ENCODE data around the gene RTN4RL1. TPM values are rescaled to one million over a fixed set of nuclear protein-coding genes. Genes with fewer than 3 reads are reported as not detected.

RTN4RL1 gene
- polyA plus RNA-seq, 1 donor from 2014 or later: 0.44 TPM

DNA sequence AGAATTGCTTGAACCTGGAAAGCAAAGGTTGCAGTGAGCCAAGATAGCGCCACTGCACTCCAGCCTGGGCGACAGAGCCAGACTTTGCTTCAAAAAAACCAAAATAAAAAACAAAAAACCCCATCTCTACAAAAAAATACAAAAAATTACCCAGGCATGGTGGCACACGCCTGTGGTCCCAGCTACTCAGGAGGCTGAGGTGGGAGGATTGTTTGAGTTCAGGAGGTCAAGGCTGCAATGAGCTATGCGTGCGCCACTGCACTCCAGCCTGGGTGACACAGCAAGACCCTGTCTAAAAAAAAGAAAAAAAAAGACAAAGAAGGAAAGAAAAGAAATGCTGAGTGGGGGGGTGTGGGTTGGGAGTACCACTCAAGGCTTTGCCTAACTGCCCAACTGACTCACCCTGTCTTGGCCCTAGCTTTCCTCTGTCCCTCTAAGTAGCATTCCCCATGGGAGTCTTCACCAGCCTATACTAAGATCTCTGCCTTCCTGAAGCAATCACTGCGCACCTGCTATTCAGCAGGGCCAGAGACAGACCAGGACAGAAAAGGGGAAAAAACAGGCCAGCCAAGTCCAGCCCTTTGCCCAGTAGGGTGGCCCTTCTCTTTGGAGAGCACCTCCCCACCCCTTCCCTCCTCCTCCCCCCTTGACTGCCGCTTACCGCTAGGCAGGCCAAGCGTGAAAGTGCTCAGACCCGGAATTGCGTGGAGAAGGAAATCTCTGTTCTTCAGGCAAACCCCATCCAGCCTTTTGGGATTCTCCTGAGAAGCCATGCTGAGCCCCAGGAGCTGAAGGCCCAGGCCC, 45.8 kb downstream of the RTN4RL1 start:
- Mint-ChIP-seq H3K27ac (no peak overlapping the region), H3K9me3 (no peaks in the 10 kb centered on the region), H3K4me1 (peaks cover 0 to 4% (median 0%) of the 10 kb centered on the region in 3 donors), H3K36me3 (no peaks in the 10 kb centered on the region), H3K27me3 (peaks cover 30% of the 10 kb centered on the region), H3K4me3 (no peak overlapping the region)

DNA sequence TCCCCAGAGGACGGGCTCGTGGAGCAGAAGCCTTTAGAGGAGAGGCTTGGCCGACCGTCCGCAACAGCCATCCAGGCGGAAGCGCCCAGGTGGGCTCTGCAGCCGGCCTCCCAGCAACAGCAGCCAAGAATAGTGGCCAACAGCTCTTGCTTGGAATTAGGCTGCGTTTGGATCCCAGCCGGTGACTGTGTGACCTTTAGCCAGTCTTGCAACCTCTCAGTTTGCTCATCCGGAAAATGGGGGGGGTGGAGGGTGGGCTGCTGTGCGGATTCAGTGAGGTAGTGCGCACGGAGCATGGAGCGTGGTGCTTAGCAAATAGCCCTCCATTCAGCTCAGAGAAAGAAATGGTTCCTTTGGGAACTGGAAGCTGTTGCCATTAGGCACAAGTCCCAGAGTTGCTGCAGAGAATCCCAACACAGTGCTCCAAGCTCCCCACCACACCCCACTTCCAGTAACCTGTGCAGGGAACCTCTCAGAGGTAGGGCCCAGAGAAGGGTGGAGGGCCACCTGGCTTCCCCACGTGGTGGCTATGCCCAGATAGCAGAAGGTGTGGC, 46.7 kb downstream of the RTN4RL1 start:
- Mint-ChIP-seq H3K4me1 (peaks cover 0 to 4% (median 0%) of the 10 kb centered on the region in 3 donors), H3K36me3 (no peaks in the 10 kb centered on the region), H3K9me3 (no peaks in the 10 kb centered on the region), H3K4me3 (no peak overlapping the region), H3K27me3 (peaks cover 35% of the 10 kb centered on the region), H3K27ac (no peak overlapping the region)

DNA sequence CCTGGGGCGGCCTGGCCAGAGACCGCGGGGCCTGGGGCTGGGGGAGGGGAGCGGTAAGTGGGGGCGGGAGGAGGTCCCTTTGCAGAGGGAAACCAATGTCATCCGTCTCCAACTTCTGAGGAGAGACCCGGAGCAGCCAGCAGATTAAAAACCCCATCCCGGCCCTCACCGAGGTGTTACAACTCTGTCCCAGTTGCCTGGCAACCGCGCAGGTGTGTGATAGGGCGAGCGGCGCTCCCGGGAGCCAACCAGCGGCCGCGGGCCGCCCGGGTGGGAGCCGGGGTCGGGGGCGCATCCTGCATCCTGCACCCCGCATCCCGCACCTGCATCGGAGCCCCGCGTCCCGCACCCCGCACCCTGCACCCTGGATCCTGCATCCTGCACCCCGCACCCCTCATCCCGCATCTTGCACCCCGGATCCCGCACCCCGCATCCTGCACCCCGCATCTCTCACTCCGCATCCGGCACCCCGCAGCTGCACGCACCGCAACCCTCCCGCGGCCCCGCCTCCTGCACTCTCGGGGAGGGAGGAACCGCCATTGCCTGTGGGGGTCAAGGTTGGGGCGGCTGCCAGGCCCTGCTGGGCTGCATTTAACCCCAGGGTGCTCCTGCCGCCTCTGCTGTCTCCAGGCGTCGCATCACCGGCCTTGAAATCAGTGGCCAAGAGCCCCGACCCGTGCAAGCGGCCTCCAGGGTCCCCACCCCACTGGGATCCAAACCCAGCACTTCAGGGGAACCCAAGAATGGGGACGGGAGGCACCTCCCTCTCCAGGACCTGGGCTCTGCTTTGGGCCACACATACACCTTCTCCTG, 47.3 kb downstream of the RTN4RL1 start:
- Mint-ChIP-seq H3K4me1 (peaks cover 0 to 4% (median 0%) of the 10 kb centered on the region in 3 donors), H3K9me3 (no peaks in the 10 kb centered on the region), H3K27me3 (peaks cover 34% of the 10 kb centered on the region), H3K27ac (no peak overlapping the region), H3K4me3 (no peak overlapping the region), H3K36me3 (no peaks in the 10 kb centered on the region)

DNA sequence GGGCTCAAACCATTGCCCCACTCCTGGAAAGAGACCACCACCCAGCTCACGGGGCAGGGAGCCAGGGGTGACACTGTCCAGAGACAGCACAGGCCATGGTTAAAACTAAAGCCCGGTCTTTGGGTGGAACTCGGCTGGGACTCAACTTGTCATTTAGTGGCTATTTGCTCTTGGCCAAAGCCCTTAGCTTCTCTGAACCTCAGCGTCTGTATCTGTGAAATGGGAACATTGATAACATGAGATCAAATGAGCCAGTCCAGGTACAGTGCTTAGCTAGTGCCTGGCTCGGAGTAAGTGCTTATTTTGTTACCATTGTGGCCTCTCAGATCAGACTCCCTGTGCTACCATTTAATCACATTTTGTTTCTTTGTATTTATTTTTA, 48.5 kb downstream of the RTN4RL1 start:
- Mint-ChIP-seq H3K27me3 (peaks cover 32% of the 10 kb centered on the region), H3K4me3 (no peak overlapping the region), H3K9me3 (no peaks in the 10 kb centered on the region), H3K27ac (no peak overlapping the region), H3K36me3 (no peaks in the 10 kb centered on the region), H3K4me1 (peaks cover 0 to 4% (median 0%) of the 10 kb centered on the region in 3 donors)

DNA sequence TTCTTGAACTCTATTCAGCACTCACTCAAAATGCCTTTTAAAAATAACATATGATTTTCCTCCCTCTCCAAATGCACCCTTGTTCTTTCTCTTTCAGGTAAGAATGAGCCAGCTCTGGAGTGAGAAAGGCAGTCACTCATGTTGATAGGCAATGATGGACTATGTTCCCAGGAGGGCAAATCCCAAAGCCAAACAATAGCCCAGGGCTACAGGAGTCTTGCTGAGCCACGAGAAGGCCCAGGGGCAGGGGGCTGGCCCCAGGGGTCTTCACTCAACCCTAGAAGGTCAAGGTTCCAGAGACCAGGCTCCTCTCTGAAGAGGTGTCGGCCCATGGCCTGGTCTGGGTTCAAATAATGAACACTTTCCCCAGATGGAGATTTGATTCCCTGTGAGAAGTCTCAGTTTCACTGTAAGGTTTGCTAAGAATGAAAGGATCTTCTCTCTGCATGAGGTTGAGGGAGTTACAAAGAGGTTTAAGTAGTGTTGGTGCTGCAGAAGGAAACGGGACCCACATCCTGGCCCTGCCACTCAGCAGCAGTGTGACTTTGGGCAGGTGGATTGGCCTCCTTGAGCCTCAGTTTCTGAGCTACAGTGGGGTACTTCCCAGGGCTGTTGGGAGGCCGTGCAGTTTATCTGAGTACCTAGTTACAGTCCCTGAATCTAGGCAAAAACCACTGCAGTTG, 49.0 kb downstream of the RTN4RL1 start:
- Mint-ChIP-seq H3K4me3 (no peak overlapping the region), H3K4me1 (peaks cover 0 to 4% (median 0%) of the 10 kb centered on the region in 3 donors), H3K27ac (no peak overlapping the region), H3K9me3 (no peaks in the 10 kb centered on the region), H3K27me3 (peaks cover 32% of the 10 kb centered on the region), H3K36me3 (no peaks in the 10 kb centered on the region)

DNA sequence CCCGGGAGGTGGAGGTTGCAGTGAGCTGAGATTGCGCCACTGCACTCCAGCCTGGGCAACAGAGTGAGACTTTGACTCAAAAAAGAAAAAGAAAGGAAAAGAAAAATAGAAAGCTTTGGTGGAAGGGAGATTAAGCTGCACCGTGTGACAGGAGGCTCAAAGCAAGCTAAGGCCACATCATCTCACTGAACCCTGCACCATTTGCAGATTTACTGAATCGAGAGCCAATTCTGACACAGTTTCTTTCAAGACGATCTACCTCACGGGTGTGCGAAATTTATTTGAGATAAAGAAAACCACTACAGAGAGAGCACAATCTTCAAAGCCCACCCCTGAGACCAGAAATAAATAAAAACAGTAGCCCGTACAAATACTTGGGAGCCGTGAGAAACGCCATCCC, 49.6 kb downstream of the RTN4RL1 start:
- no peaks in the 10 kb centered on the region for H3K36me3 Mint-ChIP-seq
- H3K27me3 Mint-ChIP-seq: peaks cover 38% of the 10 kb centered on the region
- H3K4me3 Mint-ChIP-seq: no peak overlapping the region
- H3K27ac Mint-ChIP-seq: no peak overlapping the region
- H3K9me3 Mint-ChIP-seq: no peaks in the 10 kb centered on the region
- peaks cover 0 to 4% (median 0%) of the 10 kb centered on the region in 3 donors for H3K4me1 Mint-ChIP-seq

DNA sequence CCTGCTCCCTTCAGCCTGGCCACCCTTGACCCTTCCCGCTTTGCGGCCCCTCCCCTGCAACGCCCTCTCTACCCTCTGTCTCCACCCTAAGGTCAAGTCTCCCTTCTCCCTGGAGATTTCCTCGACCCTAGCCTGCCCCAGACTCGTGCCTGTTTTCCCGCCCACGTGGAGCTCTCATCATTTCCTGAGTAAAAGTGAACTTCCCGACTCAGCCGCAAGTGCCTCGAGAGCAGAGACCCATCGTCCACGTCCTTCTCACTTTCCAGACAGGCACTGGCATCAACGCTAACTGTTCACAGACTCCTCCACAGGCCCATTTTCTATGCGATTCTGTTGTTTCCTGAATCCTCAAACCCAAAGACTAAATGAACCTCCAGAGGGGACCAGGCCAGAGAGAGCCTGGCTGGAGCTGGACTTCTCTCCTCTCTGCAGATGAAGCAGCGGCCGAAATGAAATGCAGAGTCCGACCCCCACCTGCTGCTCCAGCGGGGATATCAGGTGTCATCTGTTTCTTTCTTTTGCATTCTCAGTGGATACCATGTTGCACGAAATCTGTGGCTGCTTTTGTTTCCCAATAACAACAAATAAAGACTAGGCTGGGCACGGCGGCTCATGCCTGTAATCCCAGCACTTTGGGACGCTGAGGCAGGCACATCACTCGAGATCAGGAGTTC, 52.5 kb downstream of the RTN4RL1 start:
- Mint-ChIP-seq H3K27ac (no peak overlapping the region), H3K4me1 (peaks cover 0 to 4% (median 0%) of the 10 kb centered on the region in 3 donors), H3K9me3 (no peaks in the 10 kb centered on the region), H3K4me3 (no peak overlapping the region), H3K36me3 (no peaks in the 10 kb centered on the region), H3K27me3 (peaks cover 49% of the 10 kb centered on the region)

DNA sequence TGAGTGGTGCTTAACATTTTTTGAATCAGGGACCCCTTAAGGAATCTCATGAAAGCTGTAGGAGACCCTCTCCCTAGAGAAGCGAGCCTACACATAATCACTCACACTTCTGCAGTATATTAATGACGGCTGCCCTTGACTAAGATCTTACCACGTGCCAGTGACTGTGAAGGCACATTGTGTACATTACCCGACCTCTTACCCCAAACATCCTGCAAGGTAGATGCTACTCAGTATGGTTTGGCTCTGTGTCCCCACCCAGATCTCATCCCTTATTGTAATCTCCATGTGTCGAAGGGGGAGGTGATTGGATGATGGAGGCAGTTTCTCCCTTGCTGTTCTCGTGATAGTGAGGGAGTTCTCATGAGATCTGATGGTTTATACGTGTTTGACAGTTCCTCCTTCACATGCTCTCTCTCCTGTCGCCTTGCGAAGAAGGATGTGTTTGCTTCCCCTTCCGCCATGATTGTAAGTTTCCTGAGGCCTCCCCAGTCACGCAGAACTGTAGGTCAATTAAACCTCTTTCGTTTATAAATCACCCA, 54.2 kb downstream of the RTN4RL1 start:
- H3K27me3 Mint-ChIP-seq: peaks cover 46% of the 10 kb centered on the region

DNA sequence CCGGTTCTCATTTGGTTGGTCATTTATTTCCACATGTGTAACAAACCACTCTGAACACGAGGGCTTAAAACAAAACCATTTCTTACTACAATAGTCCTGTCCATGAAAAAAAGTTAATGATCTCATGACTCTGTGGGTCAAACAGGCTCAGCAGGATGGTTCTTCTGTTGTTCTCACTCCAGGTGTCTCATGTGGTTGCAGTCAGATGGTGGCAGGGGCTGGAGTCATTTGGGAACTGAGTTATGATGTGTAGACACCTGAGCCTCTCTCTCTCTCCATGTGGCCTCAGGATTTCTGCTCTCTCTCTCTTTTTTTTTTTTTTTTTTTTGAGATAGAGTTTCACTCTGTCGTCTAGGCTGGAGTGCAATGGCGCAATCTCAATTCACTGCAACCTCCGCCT, 55.4 kb downstream of the RTN4RL1 start:
- no peaks in the 10 kb centered on the region for H3K9me3 Mint-ChIP-seq
- no peaks in the 10 kb centered on the region for H3K36me3 Mint-ChIP-seq
- no peak overlapping the region for H3K27ac Mint-ChIP-seq
- H3K4me1 Mint-ChIP-seq: no peaks in the 10 kb centered on the region
- peaks cover 45% of the 10 kb centered on the region for H3K27me3 Mint-ChIP-seq
- H3K4me3 Mint-ChIP-seq: no peak overlapping the region

More for the DNA sequence above, 54.2 kb downstream of the RTN4RL1 start:
- Mint-ChIP-seq H3K4me3 (no peak overlapping the region), H3K27ac (no peak overlapping the region), H3K4me1 (peaks cover 0 to 4% (median 0%) of the 10 kb centered on the region in 3 donors), H3K9me3 (no peaks in the 10 kb centered on the region), H3K36me3 (no peaks in the 10 kb centered on the region)

DNA sequence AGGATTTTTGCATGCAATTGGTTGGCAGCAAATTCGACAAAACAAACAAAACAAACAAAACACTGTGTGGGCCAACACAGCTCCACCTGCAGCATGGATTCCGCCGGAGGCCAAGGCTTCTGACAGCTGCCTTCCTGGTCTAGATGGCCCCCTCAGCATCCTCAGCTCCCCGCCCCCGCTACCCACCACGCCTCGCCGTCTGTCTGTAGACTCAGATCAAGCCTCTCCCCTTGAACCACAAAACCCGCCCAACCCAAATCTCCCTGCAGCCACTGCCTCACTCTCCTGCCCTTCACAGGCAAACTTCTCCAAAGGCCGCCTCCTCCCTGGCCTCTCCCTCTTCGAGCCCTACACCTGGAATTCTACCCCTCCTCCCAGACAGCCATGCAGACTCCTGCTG, 57.9 kb downstream of the RTN4RL1 start:
- peaks cover 33% of the 10 kb centered on the region for H3K27me3 Mint-ChIP-seq
- no peak overlapping the region for H3K4me3 Mint-ChIP-seq
- H3K9me3 Mint-ChIP-seq: no peaks in the 10 kb centered on the region
- H3K4me1 Mint-ChIP-seq: no peaks in the 10 kb centered on the region
- H3K27ac Mint-ChIP-seq: no peak overlapping the region
- H3K36me3 Mint-ChIP-seq: no peaks in the 10 kb centered on the region

DNA sequence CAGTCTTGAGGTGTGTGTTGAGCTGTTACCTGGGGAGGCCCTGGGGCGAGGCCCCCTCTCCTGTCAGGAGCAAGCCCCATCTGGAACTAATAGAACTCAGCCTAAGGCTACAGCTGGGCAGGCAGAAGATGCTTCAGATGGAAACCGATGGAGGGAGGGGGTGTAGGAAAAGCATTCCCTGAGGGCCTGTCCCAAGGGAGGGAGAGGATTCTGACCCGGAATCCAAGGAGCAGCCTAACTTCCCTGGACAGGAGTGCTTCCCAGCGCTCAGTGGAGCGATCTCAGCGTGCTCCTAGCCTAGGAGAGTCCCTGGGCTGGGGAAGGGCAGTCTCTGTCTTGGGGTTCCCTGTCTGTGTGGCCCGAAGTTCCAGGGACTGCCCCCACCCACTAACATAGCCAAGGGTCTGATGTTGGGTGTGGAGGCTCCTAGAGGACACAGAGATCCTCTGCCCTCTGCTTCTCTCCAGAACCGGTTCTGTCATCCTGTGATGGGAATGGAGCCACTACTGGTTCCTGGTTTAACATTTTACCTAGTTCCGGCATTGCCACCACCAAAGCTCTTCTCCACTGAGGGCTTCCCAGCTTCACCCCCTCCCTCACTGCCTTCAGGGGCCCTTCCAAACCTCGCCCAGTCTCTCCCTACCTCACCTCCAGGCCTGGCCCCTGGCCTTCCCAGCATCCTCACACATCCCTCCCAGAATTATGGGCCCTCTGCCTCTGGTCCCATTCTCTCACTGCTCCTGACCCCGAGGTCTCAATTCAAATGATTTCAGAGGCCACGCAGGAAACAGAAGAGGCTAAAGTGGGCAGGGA, 58.7 kb downstream of the RTN4RL1 start:
- H3K4me1 Mint-ChIP-seq: no peaks in the 10 kb centered on the region
- H3K36me3 Mint-ChIP-seq: no peaks in the 10 kb centered on the region
- H3K27ac Mint-ChIP-seq: no peak overlapping the region

DNA sequence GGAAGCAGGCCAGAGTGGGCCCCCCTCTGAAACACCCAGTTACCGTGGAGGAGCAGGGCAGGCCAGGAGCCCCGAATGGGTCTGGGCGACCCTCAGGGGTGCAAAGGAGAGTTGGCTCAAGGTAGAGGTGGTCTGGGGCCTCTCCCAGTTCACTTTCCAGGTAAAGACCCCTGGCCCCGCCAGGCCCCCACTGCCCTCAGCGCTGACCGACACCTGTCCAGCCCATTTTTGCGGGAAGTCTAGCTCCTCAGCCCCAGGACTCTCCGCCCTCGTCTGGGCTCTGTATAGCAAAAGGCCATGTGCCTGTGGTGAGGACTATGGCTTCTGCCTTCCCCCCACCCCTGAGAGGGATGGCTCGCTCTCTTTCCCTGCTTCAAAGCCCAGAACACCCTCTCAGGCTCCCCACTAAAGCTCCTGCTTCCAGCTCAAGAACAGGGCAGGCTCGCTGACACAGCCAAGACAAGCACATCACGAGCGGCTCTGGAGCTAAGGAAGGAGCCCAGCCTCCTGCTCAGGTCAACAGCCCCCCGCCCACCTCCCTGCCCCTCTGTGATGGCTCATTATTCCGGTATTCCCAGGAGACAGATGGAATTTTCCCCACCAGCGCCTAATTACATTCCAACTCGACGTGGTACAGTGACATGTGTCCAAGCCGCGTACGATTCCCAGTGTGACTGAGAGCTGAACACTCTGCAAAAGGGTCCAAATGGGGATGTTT, 59.4 kb downstream of the RTN4RL1 start:
- Mint-ChIP-seq H3K4me3 (no peak overlapping the region), H3K36me3 (no peaks in the 10 kb centered on the region), H3K9me3 (no peaks in the 10 kb centered on the region), H3K27ac (no peak overlapping the region), H3K4me1 (no peaks in the 10 kb centered on the region), H3K27me3 (peaks cover 29% of the 10 kb centered on the region)

More for the DNA sequence above, 58.7 kb downstream of the RTN4RL1 start:
- peaks cover 33% of the 10 kb centered on the region for H3K27me3 Mint-ChIP-seq
- no peak overlapping the region for H3K4me3 Mint-ChIP-seq
- no peaks in the 10 kb centered on the region for H3K9me3 Mint-ChIP-seq

DNA sequence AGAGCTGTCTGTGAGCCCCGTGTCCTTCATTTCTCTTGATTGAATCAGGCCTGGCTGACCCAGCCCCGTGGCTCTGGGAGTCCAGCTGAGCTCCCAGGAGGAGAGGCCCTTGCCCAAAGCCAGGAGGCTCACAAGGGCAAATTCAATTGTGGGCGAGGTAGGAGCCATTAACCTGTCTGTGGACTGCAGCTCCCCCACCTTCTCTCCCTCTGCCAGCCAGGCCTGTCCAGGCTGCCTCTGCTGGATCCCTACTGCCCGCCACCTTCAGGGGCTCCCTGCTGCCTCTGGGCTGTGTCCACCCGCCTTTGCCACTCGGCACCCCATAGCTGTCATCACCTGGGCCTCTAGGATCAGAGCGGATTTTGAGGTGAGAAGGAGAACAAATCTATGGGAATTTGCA, 61.9 kb downstream of the RTN4RL1 start:
- Mint-ChIP-seq H3K4me3 (peak overlapping the region in 1 of 4 donors; percentile 66), H3K36me3 (no peaks in the 10 kb centered on the region)

More for the DNA sequence above, 61.9 kb downstream of the RTN4RL1 start:
- Mint-ChIP-seq H3K27me3 (peaks cover 15% of the 10 kb centered on the region), H3K9me3 (no peaks in the 10 kb centered on the region), H3K4me1 (no peaks in the 10 kb centered on the region), H3K27ac (no peak overlapping the region)

All from IgD-negative memory B cell (primary cell).